ENCODE results near the gene KIF1A.

The KIF1A gene

GRCh38 chr2:240724431-240724830 is 95.6 kb downstream of the KIF1A start:
- Histone ChIP-seq H3K27ac (replicated peaks) (no peak overlapping the region), H3K27me3 (ENCODE audit: insufficient read depth, poor library complexity, severe bottlenecking) (no peaks in the 10 kb centered on the region), H3K4me3 (replicated peaks; ENCODE audit: insufficient read depth, low read length) (no peak overlapping the region)
- DNase-seq (ENCODE audit: low read depth in 1 of 2, low spot score in 1 of 2) = no peak
- TF ChIP-seq POLR2AphosphoS5 (IDR thresholded peaks at IDR 0.05; ENCODE audit: low read depth) (no peak), REST (IDR thresholded peaks at IDR 0.05; ENCODE audit: insufficient replicate concordance, low read depth) (no peak), SPI1 (IDR thresholded peaks at IDR 0.05; ENCODE audit: borderline replicate concordance, low read depth) (no peak), CTCF (IDR thresholded peaks at IDR 0.05; ENCODE audit: insufficient read depth, low read length) (no peak), GABPA (IDR thresholded peaks at IDR 0.05; ENCODE audit: low read depth) (no peak)

DNA sequence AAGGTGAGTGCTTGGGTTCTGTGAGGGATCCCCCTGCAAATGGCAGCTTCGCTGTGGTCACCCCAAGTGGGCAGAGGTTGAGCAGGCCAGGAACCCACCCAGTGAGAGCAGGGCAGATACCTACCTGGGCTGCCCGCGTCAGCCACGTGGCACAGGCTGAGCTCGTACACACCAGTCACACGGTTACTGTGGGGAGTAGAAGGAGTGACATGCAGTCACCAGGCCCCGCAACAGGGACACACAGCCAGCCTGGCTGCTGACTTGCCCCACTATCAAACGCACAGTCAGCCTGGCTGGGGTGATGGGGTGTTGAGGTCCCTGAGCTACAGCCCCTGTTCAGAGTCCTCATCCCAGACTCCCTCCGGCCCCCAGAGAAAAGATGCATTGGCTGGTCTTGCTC is 96.2 kb downstream of the KIF1A start:
- TF ChIP-seq CTCF (IDR thresholded peaks at IDR 0.05; ENCODE audit: insufficient read depth, low read length) = no peak
- no peak for TF ChIP-seq REST (IDR thresholded peaks at IDR 0.05; ENCODE audit: insufficient replicate concordance, low read depth)
- TF ChIP-seq GABPA (IDR thresholded peaks at IDR 0.05; ENCODE audit: low read depth) = no peak
- no peak for TF ChIP-seq SPI1 (IDR thresholded peaks at IDR 0.05; ENCODE audit: borderline replicate concordance, low read depth)
- TF ChIP-seq POLR2AphosphoS5 (IDR thresholded peaks at IDR 0.05; ENCODE audit: low read depth) = no peak
- Histone ChIP-seq H3K27ac (replicated peaks) (no peak overlapping the region), H3K4me3 (replicated peaks; ENCODE audit: insufficient read depth, low read length) (no peak overlapping the region), H3K27me3 (ENCODE audit: insufficient read depth, poor library complexity, severe bottlenecking) (no peaks in the 10 kb centered on the region)
- no peak for DNase-seq (ENCODE audit: low read depth in 1 of 2, low spot score in 1 of 2)

DNA sequence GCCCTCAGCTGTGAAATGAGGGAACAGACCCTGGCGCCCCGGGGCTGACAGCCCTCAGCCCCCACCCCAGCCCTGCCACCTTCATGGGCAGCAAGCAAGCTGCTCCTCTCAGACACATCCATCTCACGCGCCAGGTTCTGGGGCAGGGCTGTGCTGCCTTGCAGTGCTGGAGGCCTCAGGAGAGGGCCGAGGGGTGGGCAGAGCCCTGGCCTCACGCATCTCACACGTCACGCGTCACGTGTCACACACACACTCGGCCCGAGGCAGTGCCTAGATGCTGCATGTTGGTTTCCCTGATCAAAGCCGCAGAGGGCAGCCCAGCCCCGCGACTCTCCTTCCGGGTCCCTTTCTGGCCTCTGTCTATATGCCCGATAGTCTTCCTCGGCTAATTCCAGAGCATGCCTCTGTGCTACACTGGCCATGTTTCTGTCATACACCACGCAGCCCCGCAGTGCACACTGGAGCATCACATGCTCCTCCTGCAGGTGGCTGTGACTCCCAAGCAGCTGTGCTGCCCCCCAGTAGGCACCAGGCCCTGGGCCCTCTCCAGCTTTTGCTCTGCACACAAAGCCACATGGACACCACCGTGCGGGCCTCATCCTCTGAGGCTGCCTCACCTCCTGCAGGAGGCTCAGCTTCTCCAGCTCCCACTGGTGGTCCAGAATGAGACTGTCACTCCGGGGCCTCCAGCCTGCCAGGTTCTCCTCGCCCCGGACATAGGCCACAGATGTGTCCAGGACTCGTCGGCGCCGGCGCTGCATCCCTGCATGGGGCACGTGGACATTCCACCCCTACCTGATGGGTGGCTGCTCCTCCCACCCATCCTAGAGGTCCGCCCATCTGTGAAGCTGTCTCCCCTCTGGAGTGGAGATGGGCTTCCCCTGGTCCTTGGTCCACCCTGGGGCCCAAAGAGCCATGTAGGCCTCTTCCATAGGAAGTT is 97.0 kb downstream of the KIF1A start:
- no peak overlapping the region for H3K4me3 ChIP-seq (replicated peaks; ENCODE audit: insufficient read depth, low read length)
- no peak overlapping the region for H3K27ac ChIP-seq (replicated peaks)
- no peak for DNase-seq (ENCODE audit: low read depth in 1 of 2, low spot score in 1 of 2)
- no peaks in the 10 kb centered on the region for H3K27me3 ChIP-seq (ENCODE audit: insufficient read depth, poor library complexity, severe bottlenecking)
- TF ChIP-seq GABPA (IDR thresholded peaks at IDR 0.05; ENCODE audit: low read depth) (no peak), CTCF (IDR thresholded peaks at IDR 0.05; ENCODE audit: insufficient read depth, low read length) (no peak), POLR2AphosphoS5 (IDR thresholded peaks at IDR 0.05; ENCODE audit: low read depth) (no peak), REST (IDR thresholded peaks at IDR 0.05; ENCODE audit: insufficient replicate concordance, low read depth) (no peak), SPI1 (IDR thresholded peaks at IDR 0.05; ENCODE audit: borderline replicate concordance, low read depth) (no peak)

All from HL-60 (cell line).